Endothelial cell (in vitro differentiated cells): ENCODE results near the gene MOAP1. TPM values are rescaled to one million over a fixed set of nuclear protein-coding genes. Genes with fewer than 3 reads are reported as not detected.
"Not testable (repeated sequence)": the region's sequence is repeated elsewhere in the genome, so short reads cannot be mapped to it uniquely, and the experiment has no call there.

Experiments used
- DNase-seq: peaks from one replicate; pipeline ENCODE4 v3.0.0; 2021; ENCODE audit warnings: low spot score
- H3K27ac Mint-ChIP-seq: one replicate; pipeline ENCODE4 v1.8.0; 2021; ENCODE audit warnings: mixed read lengths, inconsistent platforms; ENCODE audit not compliant: unreplicated experiment
- H3K27me3 Mint-ChIP-seq: one replicate; pipeline ENCODE4 v1.8.0; 2021; ENCODE audit warnings: mild to moderate bottlenecking, moderate library complexity, mixed read lengths, inconsistent platforms; ENCODE audit not compliant: unreplicated experiment
- H3K36me3 Mint-ChIP-seq: one replicate; pipeline ENCODE4 v1.8.0; 2021; ENCODE audit warnings: mild to moderate bottlenecking, low read depth, mixed read lengths, inconsistent platforms; ENCODE audit not compliant: unreplicated experiment
- H3K4me1 Mint-ChIP-seq: one replicate; pipeline ENCODE4 v1.8.0; 2021; ENCODE audit warnings: mild to moderate bottlenecking, mixed read lengths, inconsistent platforms; ENCODE audit not compliant: unreplicated experiment
- H3K4me3 Mint-ChIP-seq: one replicate; pipeline ENCODE4 v1.8.0; 2021; ENCODE audit warnings: mild to moderate bottlenecking, mixed read lengths, inconsistent platforms; ENCODE audit not compliant: unreplicated experiment
- H3K9me3 Mint-ChIP-seq: one replicate; pipeline ENCODE4 v1.8.0; 2021; ENCODE audit warnings: mixed read lengths, inconsistent platforms; ENCODE audit not compliant: unreplicated experiment
- CTCF ChIP-seq: fragments of 200-600 bp; sonication (generic); IDR thresholded peaks from one replicate; pipeline ENCODE4 v1.5.0; 2021; ENCODE audit warnings: antibody characterized with exemption; ENCODE audit not compliant: unreplicated experiment
- total RNA-seq: library from RNA; stranded (reverse); fragmentation: NEBNext Ultra II Directional; extraction: Animal tissue kit (Norgen Biotek cat#: 25700); gene quantifications from one replicate; pipeline ENCODE4 v1.2.1, GENCODE V29; 2021; ENCODE audit not compliant: unreplicated experiment

Gene MOAP1
- total RNA-seq, 1 donor from 2014 or later = 22.4 TPM

- Mint-ChIP-seq H3K36me3 (peaks cover 3% of the 10 kb centered on the region), H3K9me3 (no peaks in the 10 kb centered on the region), H3K27ac (no peak overlapping the region), H3K4me3 (no peak overlapping the region), H3K27me3 (peaks cover 7% of the 10 kb centered on the region), H3K4me1 (no peaks in the 10 kb centered on the region)
- no peak for DNase-seq
- no peak for TF ChIP-seq CTCF
Measured at GRCh38 chr14:93173943-93174395, 10.7 kb downstream of the MOAP1 start.

- Mint-ChIP-seq H3K9me3 (no peaks in the 10 kb centered on the region), H3K27ac (no peak overlapping the region), H3K27me3 (peaks cover 7% of the 10 kb centered on the region), H3K4me1 (no peaks in the 10 kb centered on the region), H3K4me3 (no peak overlapping the region), H3K36me3 (peaks cover 3% of the 10 kb centered on the region)
- no peak for TF ChIP-seq CTCF
- no peak for DNase-seq
Measured at GRCh38 chr14:93171376-93171775, 13.3 kb downstream of the MOAP1 start.

GRCh38 chr14:93170141-93170540 lies 14.6 kb downstream of the MOAP1 start:
- H3K36me3 Mint-ChIP-seq, H3K9me3 Mint-ChIP-seq, H3K4me1 Mint-ChIP-seq, DNase-seq, H3K4me3 Mint-ChIP-seq, H3K27ac Mint-ChIP-seq, H3K27me3 Mint-ChIP-seq: not testable (repeated sequence)

GRCh38 chr14:93169619-93170018 lies 15.1 kb downstream of the MOAP1 start:
- not testable (repeated sequence) for H3K4me3 Mint-ChIP-seq, H3K9me3 Mint-ChIP-seq, DNase-seq, H3K36me3 Mint-ChIP-seq, H3K4me1 Mint-ChIP-seq, H3K27me3 Mint-ChIP-seq, H3K27ac Mint-ChIP-seq

- not testable (repeated sequence) for H3K36me3 Mint-ChIP-seq, H3K4me3 Mint-ChIP-seq, H3K9me3 Mint-ChIP-seq, H3K27me3 Mint-ChIP-seq, H3K4me1 Mint-ChIP-seq, DNase-seq, H3K27ac Mint-ChIP-seq
Measured at GRCh38 chr14:93168610-93169009, 16.1 kb downstream of the MOAP1 start.

- H3K27ac Mint-ChIP-seq, H3K36me3 Mint-ChIP-seq, H3K4me3 Mint-ChIP-seq, DNase-seq, H3K27me3 Mint-ChIP-seq, H3K4me1 Mint-ChIP-seq, H3K9me3 Mint-ChIP-seq: not testable (repeated sequence)
Measured at GRCh38 chr14:93165271-93166265, 19.1 kb downstream of the MOAP1 start.

- Mint-ChIP-seq H3K27me3 (peaks cover 2% of the 10 kb centered on the region), H3K9me3 (no peaks in the 10 kb centered on the region), H3K27ac (no peak overlapping the region), H3K36me3 (no peaks in the 10 kb centered on the region), H3K4me3 (no peak overlapping the region), H3K4me1 (no peaks in the 10 kb centered on the region)
- no peak for TF ChIP-seq CTCF
- no peak for DNase-seq
Measured at GRCh38 chr14:93163564-93163963, 21.1 kb downstream of the MOAP1 start.
